SK-N-MC (cell line): ENCODE data around the gene GID4.
"Not testable (repeated sequence)": the region's sequence is repeated elsewhere in the genome, so short reads cannot be mapped to it uniquely, and the experiment has no call there.

ENCODE experiments used
- DNase-seq: peaks from one replicate; pipeline ENCODE4 v3.0.0-alpha.2; 2011; ENCODE audit warnings: low read depth, low spot score
- H3K27ac ChIP-seq: fragments of 200-600 bp; sonication (generic); 2 replicates; pipeline ENCODE4 v1.5.1; 2016; ENCODE audit warnings: mixed run types
- H3K36me3 ChIP-seq: fragments of 200-600 bp; sonication (generic); 2 replicates; pipeline ENCODE4 v1.6.1; 2017; ENCODE audit warnings: antibody characterized with exemption, low read length, mixed read lengths; ENCODE audit not compliant: insufficient read depth
- H3K4me3 ChIP-seq: fragments of 200-600 bp; sonication (generic); 2 replicates; pipeline ENCODE4 v1.5.1; 2016
- H3K9ac ChIP-seq: fragments of 200-600 bp; sonication (generic); 2 replicates; pipeline ENCODE4 v1.8.0; 2017; ENCODE audit warnings: mixed run types, mixed read lengths; ENCODE audit not compliant: insufficient read length
- H3K9me3 ChIP-seq: fragments of 200-600 bp; sonication (generic); 2 replicates; pipeline ENCODE4 v1.6.1; 2017; ENCODE audit warnings: low read depth, mild to moderate bottlenecking, antibody characterized with exemption, low read length, moderate library complexity, mixed read lengths
- EZH2 ChIP-seq: fragments of 200-600 bp; sonication (generic); IDR thresholded peaks from one replicate; pipeline ENCODE4 v1.6.1; 2017; ENCODE audit warnings: antibody characterized with exemption
- FOXP2 ChIP-seq: optimal IDR thresholded peaks from 2 replicates; pipeline ENCODE3; 2011; ENCODE audit warnings: mild to moderate bottlenecking, moderate library complexity; ENCODE audit not compliant: insufficient read depth; ENCODE audit errors: extremely low read length, control extremely low read depth
- POLR2AphosphoS5 ChIP-seq: IDR thresholded peaks from 2 replicates; pipeline ENCODE4 v1.6.1; 2012; ENCODE audit warnings: mild to moderate bottlenecking, low read depth, low read length, borderline replicate concordance

Gene GID4

GRCh38 chr17:18038861-18039534 is at the start of gene GID4, which contains the start of gene ATPAF2:
Gene GID4, plus strand, starts transcription at chr17:18039408. Its CDS starts 57 bp downstream, at chr17:18039465.
Gene ATPAF2, minus strand, starts transcription at chr17:18039168. Its CDS starts 155 bp downstream, at chr17:18039013.
- H3K27ac ChIP-seq = no peak within 1 kb of the TSS
- H3K36me3 ChIP-seq = no peaks in the 10 kb centered on the region
- peak; percentile 47 for DNase-seq
- H3K9me3 ChIP-seq = no peaks in the 10 kb centered on the region
- peak within 1 kb of the TSS; percentile 89 for H3K4me3 ChIP-seq
- H3K9ac ChIP-seq = peak within 1 kb of the TSS; percentile 87
- TF ChIP-seq EZH2 (no peak), FOXP2 (peak; percentile 35), POLR2AphosphoS5 (peak; percentile 43; the same call in 1 of the 2 replicates)

GRCh38 chr17:17989618-17990017 is 49.6 kb upstream of the GID4 start:
- Histone ChIP-seq H3K9me3 (no peaks in the 10 kb centered on the region), H3K9ac (no peak overlapping the region), H3K27ac (no peak overlapping the region), H3K36me3 (no peaks in the 10 kb centered on the region), H3K4me3 (no peak overlapping the region)
- no peak for DNase-seq
- TF ChIP-seq EZH2 = no peak
- no peak for TF ChIP-seq FOXP2
- TF ChIP-seq POLR2AphosphoS5 = no peak

- no peak for DNase-seq
- Histone ChIP-seq H3K9ac (no peak overlapping the region), H3K4me3 (no peak overlapping the region), H3K9me3 (no peaks in the 10 kb centered on the region), H3K27ac (no peak overlapping the region), H3K36me3 (no peaks in the 10 kb centered on the region)
- TF ChIP-seq EZH2 (no peak), POLR2AphosphoS5 (no peak), FOXP2 (no peak)
Observed at GRCh38 chr17:17990282-17990681, 48.9 kb upstream of the GID4 start.

- Histone ChIP-seq H3K9ac (no peak overlapping the region), H3K27ac (no peak overlapping the region), H3K36me3 (no peaks in the 10 kb centered on the region), H3K9me3 (no peaks in the 10 kb centered on the region), H3K4me3 (no peak overlapping the region)
- no peak for DNase-seq
- TF ChIP-seq POLR2AphosphoS5 = no peak
- no peak for TF ChIP-seq FOXP2
- TF ChIP-seq EZH2 = no peak
Observed at GRCh38 chr17:17993366-17993765, 45.8 kb upstream of the GID4 start.

GRCh38 chr17:17993852-17994251 is 45.4 kb upstream of the GID4 start:
- Histone ChIP-seq H3K27ac (no peak overlapping the region), H3K9ac (no peak overlapping the region), H3K9me3 (no peaks in the 10 kb centered on the region), H3K36me3 (no peaks in the 10 kb centered on the region), H3K4me3 (no peak overlapping the region)
- TF ChIP-seq POLR2AphosphoS5 = no peak
- no peak for TF ChIP-seq EZH2
- TF ChIP-seq FOXP2 = no peak
- DNase-seq = no peak

- no peaks in the 10 kb centered on the region for H3K36me3 ChIP-seq
- no peak for DNase-seq
- H3K9me3 ChIP-seq = no peaks in the 10 kb centered on the region
- no peak overlapping the region for H3K27ac ChIP-seq
- no peak overlapping the region for H3K4me3 ChIP-seq
- no peak overlapping the region for H3K9ac ChIP-seq
- TF ChIP-seq FOXP2 (no peak), POLR2AphosphoS5 (no peak), EZH2 (no peak)
Observed at GRCh38 chr17:17994271-17995069, 44.7 kb upstream of the GID4 start.

- not testable (repeated sequence) for H3K9me3 ChIP-seq, H3K9ac ChIP-seq, DNase-seq, H3K36me3 ChIP-seq, H3K4me3 ChIP-seq, H3K27ac ChIP-seq
Observed at GRCh38 chr17:17995887-17996286, 43.3 kb upstream of the GID4 start.

- no peak for TF ChIP-seq POLR2AphosphoS5
- no peak for TF ChIP-seq EZH2
- TF ChIP-seq FOXP2 = no peak
- H3K9ac ChIP-seq = no peak overlapping the region
- no peak overlapping the region for H3K4me3 ChIP-seq
- H3K27ac ChIP-seq = no peak overlapping the region
- no peaks in the 10 kb centered on the region for H3K9me3 ChIP-seq
- H3K36me3 ChIP-seq = no peaks in the 10 kb centered on the region
- DNase-seq = no peak
Observed at GRCh38 chr17:17998934-17999333, 40.3 kb upstream of the GID4 start.
